ENCODE measurements around the gene RNF40.
A peak's percentile ranks its signal among the peaks of the same experiment; 100 is the strongest.

Gene RNF40

GRCh38 chr16:30750201-30750600, 11.9 kb upstream of the RNF40 start:
- no peak for TF ChIP-seq CTCF (IDR thresholded peaks at IDR 0.05)
- Mint-ChIP-seq H3K9me3 (no peaks in the 10 kb centered on the region), H3K27ac (no peak overlapping the region), H3K36me3 (ENCODE audit: low read depth) (peaks cover 15% of the 10 kb centered on the region), H3K4me3 (peak overlapping the region; percentile 98), H3K27me3 (ENCODE audit: low read depth, poor library complexity) (no peaks in the 10 kb centered on the region), H3K4me1 (peaks cover 28% of the 10 kb centered on the region)
- DNase-seq: no peak

DNA sequence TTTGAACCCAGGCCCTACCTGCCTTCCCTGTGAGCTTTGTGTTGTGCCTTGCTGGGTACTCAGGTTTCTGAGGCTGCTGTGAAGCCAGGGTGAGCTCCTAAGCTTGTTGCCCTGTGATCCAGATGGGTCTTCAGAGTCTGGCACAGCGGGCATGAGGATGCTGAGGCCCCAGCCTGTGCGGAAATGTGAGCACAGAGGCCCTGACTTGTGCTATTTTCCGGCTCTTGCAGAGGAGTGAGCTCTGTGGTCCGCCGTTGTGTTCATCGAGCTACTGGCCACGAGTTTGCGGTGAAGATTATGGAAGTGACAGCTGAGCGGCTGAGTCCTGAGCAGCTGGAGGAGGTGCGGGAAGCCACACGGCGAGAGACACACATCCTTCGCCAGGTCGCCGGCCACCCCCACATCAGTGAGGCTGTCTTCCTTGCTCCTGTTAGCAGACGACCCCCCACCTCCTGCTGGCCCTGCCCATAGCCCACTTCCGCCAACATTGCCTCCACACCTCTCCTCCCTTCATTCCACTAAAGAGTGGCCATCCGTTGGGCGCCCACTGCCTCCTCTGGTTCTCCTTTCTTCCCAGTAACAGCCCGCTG, 11.2 kb upstream of the RNF40 start:
- Mint-ChIP-seq H3K4me3 (no peak overlapping the region), H3K9me3 (no peaks in the 10 kb centered on the region), H3K27ac (no peak overlapping the region), H3K36me3 (ENCODE audit: low read depth) (peaks cover 13% of the 10 kb centered on the region), H3K4me1 (peaks cover 28% of the 10 kb centered on the region), H3K27me3 (ENCODE audit: low read depth, poor library complexity) (no peaks in the 10 kb centered on the region)
- TF ChIP-seq CTCF (IDR thresholded peaks at IDR 0.05): no peak
- no peak for DNase-seq

DNA sequence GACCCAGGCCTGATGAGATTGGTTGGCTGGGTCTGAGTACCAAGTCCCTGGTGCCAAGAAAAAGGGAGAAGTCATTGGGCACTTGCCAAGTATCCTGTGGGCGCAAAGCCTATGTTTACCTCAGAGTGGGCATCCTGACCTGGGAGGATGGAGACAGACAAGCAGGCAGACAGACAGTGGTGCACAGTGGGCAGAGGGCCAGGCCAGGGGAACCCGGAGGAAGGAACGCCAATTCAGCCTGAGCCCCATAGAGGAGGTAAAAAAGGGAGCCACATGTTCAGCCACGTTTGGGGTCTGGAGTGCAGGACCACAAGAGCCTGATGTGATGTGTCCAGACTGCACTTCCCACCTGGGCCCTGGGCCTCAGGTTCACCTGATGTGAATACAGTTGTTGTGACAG, 8.5 kb upstream of the RNF40 start:
- Mint-ChIP-seq H3K27me3 (ENCODE audit: low read depth, poor library complexity) (no peaks in the 10 kb centered on the region), H3K36me3 (ENCODE audit: low read depth) (peaks cover 13% of the 10 kb centered on the region), H3K4me1 (peaks cover 14% of the 10 kb centered on the region), H3K9me3 (no peaks in the 10 kb centered on the region), H3K27ac (no peak overlapping the region), H3K4me3 (no peak overlapping the region)
- TF ChIP-seq CTCF (IDR thresholded peaks at IDR 0.05): no peak
- no peak for DNase-seq

- no peaks in the 10 kb centered on the region for H3K27me3 Mint-ChIP-seq (ENCODE audit: low read depth, poor library complexity)
- no peaks in the 10 kb centered on the region for H3K9me3 Mint-ChIP-seq
- H3K4me1 Mint-ChIP-seq: peaks cover 12% of the 10 kb centered on the region
- H3K27ac Mint-ChIP-seq: peak overlapping the region; percentile 38
- H3K4me3 Mint-ChIP-seq: no peak overlapping the region
- DNase-seq: no peak
- peaks cover 23% of the 10 kb centered on the region for H3K36me3 Mint-ChIP-seq (ENCODE audit: low read depth)
- TF ChIP-seq CTCF (IDR thresholded peaks at IDR 0.05): no peak
These were observed 6.0 kb upstream of the RNF40 start for GRCh38 chr16:30755955-30756780.

- TF ChIP-seq CTCF (IDR thresholded peaks at IDR 0.05): no peak
- Mint-ChIP-seq H3K9me3 (no peaks in the 10 kb centered on the region), H3K4me1 (peaks cover 14% of the 10 kb centered on the region), H3K4me3 (no peak overlapping the region), H3K36me3 (ENCODE audit: low read depth) (peaks cover 18% of the 10 kb centered on the region), H3K27me3 (ENCODE audit: low read depth, poor library complexity) (no peaks in the 10 kb centered on the region), H3K27ac (no peak overlapping the region)
- DNase-seq: no peak
These were observed 5.4 kb upstream of the RNF40 start for GRCh38 chr16:30756781-30757100.

GRCh38 chr16:30757316-30757715, 4.8 kb upstream of the RNF40 start:
- H3K27ac Mint-ChIP-seq: no peak overlapping the region
- H3K36me3 Mint-ChIP-seq (ENCODE audit: low read depth): peaks cover 18% of the 10 kb centered on the region
- no peak for TF ChIP-seq CTCF (IDR thresholded peaks at IDR 0.05)
- peaks cover 14% of the 10 kb centered on the region for H3K4me1 Mint-ChIP-seq
- H3K9me3 Mint-ChIP-seq: no peaks in the 10 kb centered on the region
- no peak overlapping the region for H3K4me3 Mint-ChIP-seq
- H3K27me3 Mint-ChIP-seq (ENCODE audit: low read depth, poor library complexity): no peaks in the 10 kb centered on the region
- DNase-seq: no peak
